CD4-positive, alpha-beta T cell treated with Interleukin-6 at 100 ng/mL for 8 hours (primary cell): Measurements from ENCODE around the gene NOA1.

Source experiments
- DNase-seq: peaks from one replicate; pipeline ENCODE4 v3.0.0-alpha.2; 2020; ENCODE audit warnings: mixed read lengths, low spot score

The NOA1 gene

DNA sequence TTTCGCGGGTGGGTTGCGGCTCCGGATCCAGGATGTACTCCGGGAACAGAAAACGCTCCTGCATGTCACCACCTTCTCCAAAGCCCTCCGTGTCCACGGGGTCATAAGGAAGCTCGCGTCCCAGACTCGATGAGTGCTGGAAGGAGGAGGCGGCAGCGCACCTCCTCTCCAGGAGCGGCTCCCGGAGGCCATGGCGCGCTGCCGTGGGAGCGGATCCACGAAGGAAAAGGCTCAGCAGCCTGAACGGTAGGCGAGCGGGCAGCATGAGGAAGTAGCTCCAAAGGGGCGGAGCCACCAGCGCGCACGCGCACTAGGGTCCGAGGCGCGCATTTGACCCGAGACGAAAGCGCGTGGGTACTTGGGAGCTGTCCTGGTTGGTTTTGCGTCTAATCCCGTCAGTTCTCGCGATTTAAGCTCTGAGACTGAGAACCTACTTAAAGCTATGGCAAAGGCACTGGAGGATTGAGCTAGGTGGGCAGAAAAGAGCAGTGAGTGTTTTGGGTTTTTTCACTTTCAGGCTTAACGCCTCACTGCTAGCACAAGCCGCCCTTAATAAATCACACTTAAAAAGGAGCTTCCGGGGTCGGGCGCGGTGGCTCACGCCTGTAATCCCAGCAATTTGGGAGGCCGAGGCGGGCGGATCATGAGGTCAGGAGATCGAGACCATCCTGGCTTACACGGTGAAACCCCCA is at the start of gene NOA1:
Gene NOA1, minus strand, starts transcription at position 286 of the 692 bp plus-strand sequence. Its CDS starts 21 bp downstream, at position 265.
- peak; percentile 98 for DNase-seq

- DNase-seq = no peak
These were observed 45.7 kb upstream of the NOA1 start for GRCh38 chr4:57023104-57023503.

DNA sequence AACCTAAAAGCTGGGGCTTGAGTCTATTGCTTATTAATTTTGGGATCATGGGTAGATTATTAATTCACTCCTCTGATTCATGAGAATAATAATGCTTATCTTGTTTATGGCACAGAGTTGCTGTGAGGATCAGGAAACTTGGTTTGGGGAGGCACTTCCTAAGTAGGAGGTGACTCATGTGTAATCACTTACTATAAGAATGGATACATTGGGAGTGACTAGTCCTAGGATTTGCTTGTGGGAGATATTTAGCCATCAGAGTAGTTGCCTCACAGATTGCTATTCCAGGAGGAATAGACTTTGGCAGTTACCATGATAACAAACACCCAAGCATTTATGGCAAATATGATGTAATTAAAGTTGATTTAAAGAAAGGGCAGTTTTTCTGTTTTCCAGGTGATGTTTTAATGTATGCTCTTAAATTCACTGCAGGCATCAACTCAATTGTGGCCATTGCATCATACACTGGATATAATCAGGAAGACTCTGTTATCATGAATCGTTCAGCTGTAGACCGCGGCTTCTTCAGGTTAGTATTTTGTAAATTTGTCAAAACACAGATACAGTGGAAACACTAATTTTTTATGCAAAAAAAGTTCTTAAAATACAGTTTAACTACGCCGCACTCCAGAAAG is 43.2 kb upstream of the NOA1 start:
- no peak for DNase-seq

DNA sequence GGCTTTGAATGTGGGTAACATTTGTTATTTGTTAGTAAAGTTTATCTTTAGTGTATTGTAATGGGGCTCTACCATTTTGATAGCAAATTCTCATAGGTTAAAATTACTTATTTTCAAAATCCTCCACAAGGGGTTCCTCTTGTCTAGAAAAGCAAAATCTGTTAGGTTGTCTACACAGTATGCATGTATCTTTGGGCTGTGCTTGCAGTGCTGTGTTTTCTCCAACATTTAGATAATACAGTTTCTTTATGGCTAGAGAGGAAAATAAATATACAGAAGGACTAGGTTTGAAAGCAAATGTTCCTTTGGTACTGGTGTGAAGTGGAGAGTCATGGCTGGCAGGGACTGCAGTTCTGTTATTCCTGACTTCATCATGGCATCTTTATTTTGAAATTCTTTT is 41.6 kb upstream of the NOA1 start:
- DNase-seq = no peak

GRCh38 chr4:57013543-57014120 is 36.2 kb upstream of the NOA1 start:
- no peak for DNase-seq

DNA sequence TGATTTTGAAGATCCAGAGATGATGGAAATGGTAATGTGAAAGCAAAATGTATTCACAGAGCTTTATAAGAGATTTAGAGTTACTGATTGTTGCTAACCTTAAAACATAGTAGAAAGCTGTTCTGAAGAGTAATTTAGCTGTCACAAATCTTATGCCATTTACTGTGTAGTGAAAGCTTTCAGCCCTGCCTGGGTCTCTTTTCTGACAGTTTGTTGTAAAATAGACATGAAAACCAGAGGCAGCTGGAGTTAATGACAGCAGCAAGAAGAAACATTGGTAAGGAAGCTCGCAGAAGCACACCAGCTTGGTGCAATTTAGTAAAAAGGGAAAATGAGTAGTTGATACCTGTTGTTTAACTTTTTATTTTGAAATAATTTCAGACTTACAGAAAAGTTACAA is 22.3 kb upstream of the NOA1 start:
- DNase-seq = no peak

GRCh38 chr4:56995525-56995924 is 18.1 kb upstream of the NOA1 start:
- no peak for DNase-seq

DNA sequence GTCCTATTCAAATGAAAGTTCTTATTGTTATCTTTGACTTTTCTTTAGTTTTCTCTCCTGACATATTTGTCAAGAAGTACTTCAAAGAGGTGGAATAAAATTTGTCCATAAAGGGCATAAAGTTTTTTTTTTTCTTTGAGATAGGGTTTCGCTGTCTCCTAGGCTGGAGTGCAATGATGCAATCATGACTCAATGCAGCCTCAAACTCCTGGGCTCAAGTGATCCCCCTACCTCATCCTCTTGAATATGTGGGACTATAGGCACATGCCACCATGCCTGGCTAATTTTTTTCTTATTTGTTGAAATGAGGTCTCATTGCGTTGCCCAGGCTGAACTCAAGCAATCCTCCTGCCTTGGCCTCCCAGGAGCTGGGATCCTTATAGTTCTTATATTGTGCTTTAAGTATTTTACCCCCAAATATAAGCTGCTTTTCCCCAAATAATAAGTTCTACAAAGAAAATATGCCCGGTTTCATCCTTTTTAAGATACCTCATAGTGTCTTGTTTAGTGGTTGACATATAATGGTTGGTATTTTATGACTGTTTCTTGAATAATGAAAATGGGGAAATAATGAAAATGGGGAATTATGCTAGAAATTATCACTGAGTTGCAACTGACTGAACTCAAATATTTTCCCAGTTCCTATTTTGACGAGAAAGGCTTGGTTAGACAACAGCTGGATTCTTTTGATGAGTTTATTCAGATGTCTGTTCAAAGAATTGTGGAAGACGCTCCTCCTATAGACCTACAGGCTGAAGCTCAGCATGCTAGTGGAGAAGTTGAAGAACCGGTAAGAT is 12.9 kb upstream of the NOA1 start:
- no peak for DNase-seq

DNA sequence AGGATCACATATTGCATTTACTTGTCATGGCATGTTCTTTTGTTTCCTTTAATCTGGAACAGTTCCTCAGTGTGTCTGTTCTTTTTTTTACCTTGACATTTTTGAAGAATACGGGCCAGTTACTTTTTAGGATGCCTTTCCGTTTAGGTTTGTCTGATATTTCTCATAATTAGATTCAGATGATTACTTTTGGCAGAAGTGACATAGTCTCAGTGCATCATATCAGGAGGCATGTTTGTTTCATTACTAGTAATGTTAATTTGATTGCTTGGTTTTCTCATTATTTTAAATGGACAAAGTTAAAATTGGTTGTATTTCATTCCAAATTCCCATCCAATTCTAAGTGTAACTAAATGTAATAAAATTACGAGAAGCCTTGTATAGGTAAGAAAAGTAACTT is 9.5 kb upstream of the NOA1 start:
- DNase-seq = no peak

GRCh38 chr4:56986192-56986591 is 8.8 kb upstream of the NOA1 start:
- DNase-seq = no peak

- no peak for DNase-seq
These were observed 4.4 kb upstream of the NOA1 start for GRCh38 chr4:56981795-56982201.

GRCh38 chr4:56979421-56980072 is 2.1 kb upstream of the NOA1 start:
- DNase-seq = peak; percentile 18

GRCh38 chr4:56978750-56979303 is 1.4 kb upstream of the NOA1 start, which contains the start of gene POLR2B:
Gene POLR2B, plus strand, starts transcription at chr4:56978896. Its CDS starts 90 bp downstream, at chr4:56978986.
- DNase-seq = peak; percentile 85

DNA sequence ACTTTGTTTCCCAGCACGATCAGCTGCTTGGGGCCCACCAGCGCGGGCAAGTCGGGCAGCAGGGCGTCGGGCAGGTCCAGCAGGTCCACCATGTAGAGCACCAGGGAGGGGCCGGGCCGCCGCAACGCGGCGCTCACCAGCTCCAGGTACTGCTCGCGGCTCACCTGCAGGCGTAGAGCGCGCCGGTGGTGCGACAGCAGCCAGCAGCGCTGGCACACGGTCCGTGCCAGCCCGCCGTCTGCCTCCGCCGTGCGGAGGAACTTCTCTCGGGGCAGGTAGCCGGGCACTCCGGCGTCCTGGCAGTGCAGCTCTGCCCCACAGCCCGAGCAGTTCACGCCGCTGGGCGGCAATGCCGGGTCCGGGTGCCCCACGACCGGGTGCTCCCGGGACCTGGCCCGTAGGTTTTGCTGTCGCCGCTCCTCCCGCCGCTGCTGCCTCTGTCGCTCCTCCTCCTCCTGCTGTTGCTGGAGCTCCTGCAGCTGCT is 527 bp downstream of the NOA1 start:
- peak; percentile 38 for DNase-seq

DNA sequence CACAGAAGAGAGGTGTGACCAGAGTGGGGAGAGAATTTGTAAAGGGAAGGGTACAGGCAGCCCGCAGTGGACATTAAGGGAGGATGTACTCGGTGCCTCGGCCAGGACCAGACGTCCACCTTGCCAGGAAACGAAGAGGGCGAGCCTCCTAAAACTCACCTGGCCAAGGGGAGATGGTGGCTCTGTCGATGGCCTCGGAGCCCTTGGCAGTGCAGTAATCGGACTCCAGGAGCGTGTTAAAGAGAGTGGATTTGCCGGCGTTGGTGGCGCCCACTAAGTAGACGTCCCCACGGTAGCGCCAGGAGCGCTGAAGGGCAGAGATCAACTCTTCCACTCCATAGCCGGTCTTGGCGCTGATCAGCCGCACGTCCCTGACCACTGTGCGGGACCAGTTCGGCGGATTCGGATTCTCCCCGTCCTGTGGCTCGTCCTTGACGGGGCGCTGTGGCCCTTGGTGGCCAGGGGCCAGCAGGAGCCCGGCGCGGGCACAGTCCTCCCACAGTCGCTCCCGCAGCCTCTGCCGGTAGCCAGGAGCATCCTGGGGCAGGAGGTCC is 1.0 kb downstream of the NOA1 start:
- DNase-seq = no peak

GRCh38 chr4:56973336-56973735 is 4.1 kb downstream of the NOA1 start:
- DNase-seq = no peak

GRCh38 chr4:56972809-56973208 is 4.6 kb downstream of the NOA1 start:
- no peak for DNase-seq

- DNase-seq = no peak
These were observed 5.0 kb downstream of the NOA1 start for GRCh38 chr4:56972389-56972788.

DNA sequence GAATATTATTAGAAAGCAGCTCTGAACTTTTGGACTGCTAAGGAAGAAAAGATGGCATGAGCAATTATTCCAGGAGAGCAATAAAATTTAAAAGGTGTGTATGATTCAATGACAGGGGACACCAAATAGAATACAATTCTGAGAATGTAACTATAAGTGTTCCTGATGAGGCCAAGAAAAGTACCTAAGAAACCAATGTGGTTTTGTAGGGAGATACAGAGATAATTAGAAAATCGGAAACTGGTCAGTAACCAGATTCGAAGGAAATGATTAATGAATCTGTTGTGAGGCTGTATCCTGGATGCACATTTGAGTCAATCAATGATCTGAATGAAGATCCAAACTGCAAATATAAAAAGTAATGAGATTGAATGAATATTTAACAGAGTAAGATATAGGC is 6.0 kb downstream of the NOA1 start:
- no peak for DNase-seq

- no peak for DNase-seq
These were observed 16.3 kb downstream of the NOA1 start for GRCh38 chr4:56961107-56961500.

DNA sequence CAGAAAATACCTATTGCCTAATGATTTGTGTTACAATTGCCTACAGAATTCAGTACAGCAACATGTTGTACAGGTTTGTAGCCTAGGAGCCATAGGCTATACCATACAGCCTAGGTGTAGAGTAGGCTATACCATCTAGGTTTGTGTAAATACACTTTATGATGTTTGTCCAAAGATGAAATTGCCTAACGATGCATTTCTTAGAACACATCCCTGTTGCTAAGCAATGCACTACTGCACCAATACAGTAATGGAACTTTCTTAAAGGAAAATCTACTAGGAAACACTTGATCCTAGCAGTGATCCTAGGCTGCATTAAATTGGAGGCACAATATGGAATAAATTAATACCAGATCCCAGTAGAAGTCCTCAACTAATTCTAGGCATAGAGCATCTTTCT is 18.3 kb downstream of the NOA1 start:
- DNase-seq = no peak
